ENCODE results near the gene PSPN.

The PSPN gene

GRCh38 chr19:6375411-6376010 lies at the start of gene PSPN:
Gene PSPN, minus strand, starts transcription at chr19:6375933. Its CDS starts 84 bp downstream, at chr19:6375849.
- no peak for DNase-seq (ENCODE audit: low spot score)

GRCh38 chr19:6424939-6425731 lies 49.4 kb upstream of the PSPN start:
- DNase-seq (ENCODE audit: low spot score): peak; percentile 100

GRCh38 chr19:6424195-6424938 lies 48.6 kb upstream of the PSPN start, which contains the start of gene KHSRP:
Gene KHSRP, minus strand, starts transcription at chr19:6424811. Its CDS starts 110 bp downstream, at chr19:6424701.
- DNase-seq (ENCODE audit: low spot score): no peak

GRCh38 chr19:6423499-6424194 lies 47.9 kb upstream of the PSPN start:
- peak; percentile 58 for DNase-seq (ENCODE audit: low spot score)

GRCh38 chr19:6421075-6422014 lies 45.6 kb upstream of the PSPN start:
- DNase-seq (ENCODE audit: low spot score): no peak

GRCh38 chr19:6418562-6418932 lies 42.8 kb upstream of the PSPN start:
- DNase-seq (ENCODE audit: low spot score): no peak

GRCh38 chr19:6417713-6418561 lies 42.2 kb upstream of the PSPN start:
- DNase-seq (ENCODE audit: low spot score): peak; percentile 47

GRCh38 chr19:6416658-6417405 lies 41.1 kb upstream of the PSPN start:
- DNase-seq (ENCODE audit: low spot score): no peak

- no peak for DNase-seq (ENCODE audit: low spot score)
These were observed 40.0 kb upstream of the PSPN start for GRCh38 chr19:6415591-6416190.

GRCh38 chr19:6414793-6415590 lies 39.3 kb upstream of the PSPN start:
- no peak for DNase-seq (ENCODE audit: low spot score)

- no peak for DNase-seq (ENCODE audit: low spot score)
These were observed 38.2 kb upstream of the PSPN start for GRCh38 chr19:6413721-6414643.

GRCh38 chr19:6413291-6413690 lies 37.6 kb upstream of the PSPN start:
- DNase-seq (ENCODE audit: low spot score): no peak

GRCh38 chr19:6412447-6413091 lies 36.8 kb upstream of the PSPN start:
- no peak for DNase-seq (ENCODE audit: low spot score)

- DNase-seq (ENCODE audit: low spot score): no peak
These were observed 36.3 kb upstream of the PSPN start for GRCh38 chr19:6412061-6412446.

- DNase-seq (ENCODE audit: low spot score): no peak
These were observed 33.6 kb upstream of the PSPN start for GRCh38 chr19:6409346-6409745.

GRCh38 chr19:6406401-6406800 lies 30.7 kb upstream of the PSPN start:
- no peak for DNase-seq (ENCODE audit: low spot score)
